Neural crest cell (in vitro differentiated cells): ENCODE results near the gene CRYL1. TPM values are rescaled to one million over a fixed set of nuclear protein-coding genes. Genes with fewer than 3 reads are reported as not detected.

Source experiments
- DNase-seq: peaks from one replicate; pipeline ENCODE4 v3.0.0; 2021; ENCODE audit warnings: low read depth, mixed read lengths, low spot score
- H3K27ac Mint-ChIP-seq: one replicate; pipeline ENCODE4 v1.8.0; 2021; ENCODE audit warnings: mild to moderate bottlenecking, mixed read lengths; ENCODE audit not compliant: unreplicated experiment
- H3K27me3 Mint-ChIP-seq: 2 replicates; pipeline ENCODE4 v1.8.0; 2021; ENCODE audit warnings: low read depth, mild to moderate bottlenecking, mixed read lengths
- H3K36me3 Mint-ChIP-seq: 2 replicates; pipeline ENCODE4 v1.8.0; 2021; ENCODE audit warnings: low read depth, mild to moderate bottlenecking, mixed read lengths
- H3K4me1 Mint-ChIP-seq: 2 replicates; pipeline ENCODE4 v1.8.0; 2021; ENCODE audit warnings: mixed read lengths
- H3K4me3 Mint-ChIP-seq: one replicate; pipeline ENCODE4 v1.8.0; 2021; ENCODE audit warnings: mild to moderate bottlenecking, mixed read lengths
- H3K9me3 Mint-ChIP-seq: 2 replicates; pipeline ENCODE4 v1.8.0; 2021; ENCODE audit warnings: mixed read lengths
- CTCF ChIP-seq: fragments of 200-600 bp; sonication (generic); conservative IDR thresholded peaks from 2 replicates; pipeline ENCODE4 v1.5.0; 2021; ENCODE audit warnings: antibody characterized with exemption, mild to moderate bottlenecking
- total RNA-seq: library from RNA; stranded (reverse); gene quantifications from 2 replicates; pipeline ENCODE4 v1.2.1, GENCODE V29; 2021

The CRYL1 gene
- total RNA-seq, 1 donor from 2014 or later = 19.9 TPM

DNA sequence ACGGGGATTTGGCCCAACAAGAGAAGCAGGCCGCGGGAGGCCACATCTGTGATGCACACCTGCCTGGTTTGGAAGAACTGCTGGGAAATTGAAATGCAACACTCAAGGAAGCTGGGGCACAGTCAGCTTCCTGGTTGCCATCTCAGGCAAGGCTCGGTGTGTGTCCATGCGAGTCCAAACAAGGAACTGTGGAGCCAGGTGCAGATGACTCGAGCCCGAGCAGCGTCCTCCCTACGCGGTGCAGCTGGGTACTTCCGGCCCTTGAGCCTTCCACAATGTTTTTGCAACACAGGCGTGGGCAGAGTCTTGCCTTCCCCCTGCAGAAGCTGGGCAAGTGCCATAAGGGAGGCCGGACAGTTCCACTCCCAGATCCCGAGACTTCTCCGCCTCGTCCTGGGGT, 94.6 kb downstream of the CRYL1 start:
- H3K4me1 Mint-ChIP-seq = peaks cover 17% of the 10 kb centered on the region
- no peak overlapping the region for H3K4me3 Mint-ChIP-seq
- peaks cover 7% of the 10 kb centered on the region for H3K36me3 Mint-ChIP-seq
- H3K9me3 Mint-ChIP-seq = peaks cover 5% of the 10 kb centered on the region
- no peak for TF ChIP-seq CTCF
- no peak overlapping the region for H3K27ac Mint-ChIP-seq
- no peak for DNase-seq
- H3K27me3 Mint-ChIP-seq = no peaks in the 10 kb centered on the region

DNA sequence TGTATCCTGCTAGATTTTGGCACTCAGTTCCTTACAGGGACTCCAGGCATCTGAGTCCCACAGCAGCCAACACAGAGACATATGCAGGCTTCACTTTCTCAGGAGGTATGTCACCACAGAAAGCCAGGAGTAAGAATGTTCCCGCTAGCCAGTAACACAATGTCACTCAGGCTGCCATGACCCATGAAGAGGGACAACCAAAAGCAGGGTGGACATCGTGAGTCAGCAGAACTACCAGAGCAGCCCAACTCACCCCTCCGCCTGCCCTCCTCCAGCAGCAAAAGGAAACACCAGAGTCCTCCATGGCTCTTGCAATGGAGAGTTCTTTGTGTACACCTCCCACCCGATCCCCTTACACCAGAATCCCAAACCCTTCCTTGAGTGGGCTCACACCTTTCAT, 95.4 kb downstream of the CRYL1 start:
- peaks cover 7% of the 10 kb centered on the region for H3K36me3 Mint-ChIP-seq
- no peak for TF ChIP-seq CTCF
- peaks cover 5% of the 10 kb centered on the region for H3K9me3 Mint-ChIP-seq
- peaks cover 23% of the 10 kb centered on the region for H3K4me1 Mint-ChIP-seq
- H3K27ac Mint-ChIP-seq = no peak overlapping the region
- H3K27me3 Mint-ChIP-seq = no peaks in the 10 kb centered on the region
- no peak for DNase-seq
- no peak overlapping the region for H3K4me3 Mint-ChIP-seq

DNA sequence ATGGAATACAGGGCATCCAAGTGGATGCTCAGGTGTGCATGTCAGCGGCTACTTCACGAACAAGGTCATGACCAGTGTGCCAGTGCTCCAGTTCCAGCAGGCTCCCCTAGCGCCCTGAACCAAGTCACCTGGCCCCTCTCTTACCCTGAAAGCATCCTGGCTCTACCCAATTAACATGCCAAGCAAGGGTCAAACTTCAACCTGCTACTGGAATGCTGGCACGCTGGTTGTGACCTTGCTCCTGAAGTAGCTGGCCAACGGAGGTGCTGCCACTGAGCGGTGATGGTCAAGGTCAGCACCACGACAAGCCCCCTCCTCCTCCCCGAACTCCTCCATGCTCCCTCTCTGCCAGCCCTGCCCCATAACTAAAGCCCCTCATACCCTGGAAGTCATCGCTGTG, 96.0 kb downstream of the CRYL1 start:
- peaks cover 5% of the 10 kb centered on the region for H3K36me3 Mint-ChIP-seq
- peaks cover 26% of the 10 kb centered on the region for H3K4me1 Mint-ChIP-seq
- H3K27ac Mint-ChIP-seq = no peak overlapping the region
- DNase-seq = no peak
- peaks cover 2% of the 10 kb centered on the region for H3K9me3 Mint-ChIP-seq
- H3K4me3 Mint-ChIP-seq = no peak overlapping the region
- no peak for TF ChIP-seq CTCF
- no peaks in the 10 kb centered on the region for H3K27me3 Mint-ChIP-seq

DNA sequence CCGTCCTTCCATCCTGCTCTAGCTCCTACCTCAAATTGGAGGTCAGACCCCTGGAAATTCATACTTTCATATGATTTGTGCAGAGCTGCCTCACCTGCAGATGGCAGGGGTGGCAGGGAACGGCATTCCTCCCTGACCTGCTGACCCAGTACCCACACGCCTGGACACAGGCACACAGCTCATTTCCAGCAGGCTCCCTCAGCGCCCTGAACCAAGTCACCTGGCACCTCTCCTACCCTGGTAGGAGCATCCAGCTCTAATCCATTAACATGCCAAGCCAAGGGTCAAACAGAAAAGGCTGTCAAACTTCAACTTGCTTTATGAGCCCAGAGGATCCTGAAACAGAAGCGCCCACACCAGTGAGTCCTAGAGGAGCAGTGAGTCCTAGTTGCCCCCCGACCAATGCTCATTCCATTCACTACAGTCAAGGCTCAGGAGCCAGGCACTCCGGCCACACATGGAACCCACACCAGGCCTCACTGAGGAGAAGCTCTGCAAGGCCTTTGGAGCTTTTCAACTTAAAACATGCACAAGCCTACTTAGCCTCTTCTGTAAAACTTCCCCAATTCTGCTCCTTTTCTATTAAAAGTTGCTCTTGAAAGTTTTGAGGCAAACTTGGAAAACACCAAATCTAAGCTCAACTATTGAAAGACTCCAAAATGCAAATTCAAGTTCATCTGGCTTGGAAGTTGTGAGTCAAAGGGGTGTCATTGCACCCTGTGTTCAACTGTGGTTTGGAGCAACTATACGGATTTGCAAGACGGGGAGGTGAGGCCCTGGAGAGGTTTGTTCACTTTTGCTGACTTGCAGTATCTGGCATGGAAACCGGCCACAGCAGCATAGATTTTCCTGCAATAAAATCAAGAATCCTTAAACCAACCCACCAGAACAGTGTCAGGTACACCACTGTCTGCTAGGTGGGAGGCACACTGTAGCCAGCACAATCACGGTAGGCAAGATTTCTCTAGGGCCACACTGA, 96.7 kb downstream of the CRYL1 start:
- peaks cover 24% of the 10 kb centered on the region for H3K4me1 Mint-ChIP-seq
- DNase-seq = no peak
- no peak overlapping the region for H3K27ac Mint-ChIP-seq
- TF ChIP-seq CTCF = no peak
- H3K9me3 Mint-ChIP-seq = no peaks in the 10 kb centered on the region
- H3K4me3 Mint-ChIP-seq = no peak overlapping the region
- H3K36me3 Mint-ChIP-seq = no peaks in the 10 kb centered on the region
- no peaks in the 10 kb centered on the region for H3K27me3 Mint-ChIP-seq

DNA sequence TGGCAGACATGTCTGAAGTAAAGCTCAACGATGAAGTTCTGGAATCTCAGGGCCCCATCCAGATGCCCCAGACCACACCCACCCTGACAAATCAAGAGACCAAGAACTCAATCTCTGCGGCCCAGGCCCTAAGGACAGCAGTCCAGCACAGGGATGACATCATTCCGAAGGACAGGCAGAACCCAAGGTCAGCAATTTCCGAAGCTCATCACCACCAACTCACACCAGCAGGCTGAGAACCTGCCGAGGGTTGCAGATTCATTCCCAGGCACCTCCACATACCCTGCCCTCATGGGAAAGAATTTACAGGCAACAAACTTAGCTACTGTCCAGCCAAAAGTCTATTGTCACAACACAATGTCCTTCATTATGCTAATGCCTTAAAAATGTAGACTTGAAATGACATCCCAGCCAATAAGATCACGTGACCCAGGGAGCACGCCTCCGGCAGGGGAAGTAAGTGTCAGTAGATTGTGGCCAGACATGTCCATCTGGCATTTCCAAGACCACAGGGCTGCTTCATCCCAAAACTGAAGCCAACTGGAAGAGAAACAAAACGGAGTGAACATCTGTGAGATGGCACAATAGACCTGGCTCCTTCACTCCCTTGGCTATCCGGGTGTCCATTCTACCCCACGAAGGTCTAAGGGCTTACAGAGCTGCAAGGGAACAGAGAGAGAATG, 98.8 kb downstream of the CRYL1 start:
- H3K27ac Mint-ChIP-seq = peak overlapping the region; percentile 73
- no peak for TF ChIP-seq CTCF
- no peaks in the 10 kb centered on the region for H3K27me3 Mint-ChIP-seq
- H3K9me3 Mint-ChIP-seq = peaks cover 3% of the 10 kb centered on the region
- no peak for DNase-seq
- peaks cover 24% of the 10 kb centered on the region for H3K4me1 Mint-ChIP-seq
- no peaks in the 10 kb centered on the region for H3K36me3 Mint-ChIP-seq
- no peak overlapping the region for H3K4me3 Mint-ChIP-seq
